H9 (cell line): ENCODE measurements around the gene NDUFB10. TPM values are rescaled to one million over a fixed set of nuclear protein-coding genes. Genes with fewer than 3 reads are reported as not detected.

Source experiments
- DNase-seq: peaks from one replicate; pipeline ENCODE4 v3.0.0-alpha.2; 2017
- H2AFZ ChIP-seq: one replicate; pipeline ENCODE4 v1.6.1; 2013; ENCODE audit warnings: mild to moderate bottlenecking, low read length, control low read depth, moderate library complexity
- H2AK5ac ChIP-seq: 2 replicates; pipeline ENCODE4 v1.6.1; 2013; ENCODE audit warnings: low read length, control low read depth, mixed read lengths; ENCODE audit not compliant: insufficient read length
- H2BK120ac ChIP-seq: one replicate; pipeline ENCODE4 v1.6.1; 2013; ENCODE audit warnings: low read depth, mild to moderate bottlenecking, low read length, control low read depth, inconsistent platforms; ENCODE audit not compliant: poor library complexity, severe bottlenecking
- H2BK12ac ChIP-seq: 2 replicates; pipeline ENCODE4 v1.6.1; 2013; ENCODE audit warnings: low read length, control low read depth, mixed read lengths, low read depth; ENCODE audit not compliant: insufficient read length
- H2BK15ac ChIP-seq: 2 replicates; pipeline ENCODE4 v1.6.1; 2013; ENCODE audit warnings: low read depth, low read length, control low read depth
- H2BK20ac ChIP-seq: one replicate; pipeline ENCODE4 v1.6.1; 2013; ENCODE audit warnings: low read depth, mild to moderate bottlenecking, low read length, control low read depth, inconsistent platforms; ENCODE audit not compliant: poor library complexity, severe bottlenecking
- H2BK5ac ChIP-seq: 2 replicates; pipeline ENCODE4 v1.6.1; 2013; ENCODE audit warnings: low read length, control low read depth, mixed read lengths; ENCODE audit not compliant: insufficient read length
- H3K14ac ChIP-seq: 2 replicates; pipeline ENCODE4 v1.6.1; 2013; ENCODE audit warnings: low read length, control low read depth; ENCODE audit not compliant: insufficient read depth
- H3K18ac ChIP-seq: 2 replicates; pipeline ENCODE4 v1.6.1; 2013; ENCODE audit warnings: low read depth, mild to moderate bottlenecking, mixed read lengths, low read length, control low read depth; ENCODE audit not compliant: insufficient read length
- H3K23ac ChIP-seq: 2 replicates; pipeline ENCODE4 v1.6.1; 2013; ENCODE audit warnings: low read length, control low read depth, mixed read lengths, low read depth; ENCODE audit not compliant: insufficient read length
- H3K23me2 ChIP-seq: 2 replicates; pipeline ENCODE4 v1.6.1; 2013; ENCODE audit warnings: low read depth, mild to moderate bottlenecking, mixed read lengths, low read length, control low read depth; ENCODE audit not compliant: insufficient read length, poor library complexity, severe bottlenecking
- H3K27ac ChIP-seq: 2 replicates; pipeline ENCODE4 v1.5.1; 2013; ENCODE audit warnings: low read length, control low read depth, mixed read lengths, low read depth; ENCODE audit not compliant: insufficient read length
- H3K27me3 ChIP-seq: 2 replicates; pipeline ENCODE4 v1.6.1; 2013; ENCODE audit warnings: low read length, control low read depth, inconsistent platforms; ENCODE audit not compliant: insufficient read depth
- H3K4ac ChIP-seq: 2 replicates; pipeline ENCODE4 v1.6.1; 2013; ENCODE audit warnings: low read depth, mild to moderate bottlenecking, control low read depth, inconsistent platforms, low read length, moderate library complexity
- H3K4me1 ChIP-seq: 2 replicates; pipeline ENCODE4 v1.6.1; 2013; ENCODE audit warnings: low read length, control low read depth, inconsistent platforms; ENCODE audit not compliant: insufficient read depth
- H3K4me2 ChIP-seq: 2 replicates; pipeline ENCODE4 v1.6.1; 2013; ENCODE audit warnings: low read length, control low read depth, mixed read lengths; ENCODE audit not compliant: insufficient read length, insufficient read depth
- H3K56ac ChIP-seq: 2 replicates; pipeline ENCODE4 v1.6.1; 2013; ENCODE audit warnings: low read depth, mild to moderate bottlenecking, mixed read lengths, low read length, control low read depth; ENCODE audit not compliant: insufficient read length
- H3K79me1 ChIP-seq: 2 replicates; pipeline ENCODE4 v1.6.1; 2013; ENCODE audit warnings: low read depth, mild to moderate bottlenecking, moderate library complexity, low read length, control low read depth, inconsistent platforms; ENCODE audit not compliant: insufficient read depth, poor library complexity, severe bottlenecking
- H3K79me2 ChIP-seq: 2 replicates; pipeline ENCODE4 v1.6.1; 2013; ENCODE audit warnings: low read length, control low read depth, inconsistent platforms; ENCODE audit not compliant: insufficient read depth
- H3K9ac ChIP-seq: 2 replicates; pipeline ENCODE4 v1.6.1; 2013; ENCODE audit warnings: low read length, control low read depth, mixed read lengths; ENCODE audit not compliant: insufficient read length; ENCODE audit errors: extremely low read depth
- H3K9me3 ChIP-seq: one replicate; pipeline ENCODE4 v1.6.1; 2013; ENCODE audit warnings: low read depth, low read length, inconsistent platforms; ENCODE audit not compliant: control insufficient read depth
- H3T11ph ChIP-seq: one replicate; pipeline ENCODE4 v1.6.1; 2013; ENCODE audit warnings: mild to moderate bottlenecking, low read length, control low read depth, inconsistent platforms
- H4K20me1 ChIP-seq: one replicate; pipeline ENCODE4 v1.6.1; 2013; ENCODE audit not compliant: control insufficient read depth, insufficient read length, insufficient read depth
- H4K5ac ChIP-seq: 2 replicates; pipeline ENCODE4 v1.6.1; 2013; ENCODE audit warnings: low read depth, mild to moderate bottlenecking, mixed read lengths, low read length, control low read depth; ENCODE audit not compliant: insufficient read length
- H4K8ac ChIP-seq: replicated peaks from 2 replicates; pipeline ENCODE4 v1.6.1; 2013; ENCODE audit warnings: low read length, control low read depth, mixed read lengths, low read depth; ENCODE audit not compliant: insufficient read length
- H4K91ac ChIP-seq: 2 replicates; pipeline ENCODE4 v1.6.1; 2013; ENCODE audit warnings: low read depth, mild to moderate bottlenecking, moderate library complexity, mixed read lengths, low read length, control low read depth; ENCODE audit not compliant: insufficient read length
- H3K27ac Mint-ChIP-seq, 3 experiments: 2 replicates in 2 of 3; 3 replicates in 1 of 3; pipeline ENCODE4 v1.8.0; 2020 to 2021; ENCODE audit warnings: mixed read lengths in 3 of 3, mild to moderate bottlenecking in 1 of 3, moderate library complexity in 1 of 3
- H3K27me3 Mint-ChIP-seq: 2 replicates; pipeline ENCODE4 v1.8.0; 2021; ENCODE audit warnings: low read depth, mild to moderate bottlenecking, moderate library complexity, mixed read lengths
- H3K36me3 Mint-ChIP-seq, 3 experiments: 2 replicates in 2 of 3; 3 replicates in 1 of 3; pipeline ENCODE4 v1.8.0; 2020 to 2021; ENCODE audit warnings: low read depth in 3 of 3, mixed read lengths in 3 of 3; ENCODE audit not compliant: insufficient read depth in 1 of 3
- H3K4me1 Mint-ChIP-seq, 2 experiments: 2 replicates each; pipeline ENCODE4 v1.8.0; 2020; ENCODE audit warnings: mixed read lengths in 2 of 2
- H3K4me3 Mint-ChIP-seq, 2 experiments: 2 replicates in 1 of 2; 3 replicates in 1 of 2; pipeline ENCODE4 v1.8.0; 2020 to 2021; ENCODE audit warnings: mild to moderate bottlenecking in 2 of 2, mixed read lengths in 2 of 2, moderate library complexity in 1 of 2
- H3K9me3 Mint-ChIP-seq, 2 experiments: 2 replicates in 1 of 2; 3 replicates in 1 of 2; pipeline ENCODE4 v1.8.0; 2020; ENCODE audit warnings: mild to moderate bottlenecking in 2 of 2, mixed read lengths in 2 of 2, moderate library complexity in 1 of 2
- WGBS: extraction: QIAGEN DNeasy Blood & Tissue Kit; methylation state at CpG from one replicate; pipeline ENCODE4 v1.1.7; 2013; ENCODE audit warnings: missing lambda C conversion rate, low lambda C conversion rate, mixed read lengths; ENCODE audit not compliant: insufficient read length; ENCODE audit errors: extremely low coverage; 5-methylcytosine and 5-hydroxymethylcytosine counted together
- total RNA-seq: library from RNA; stranded (reverse); gene quantifications from 2 replicates; pipeline ENCODE4 v1.2.1, GENCODE V29; 2021
- TF ChIP-seq, protein P1 (sequence below): fragments of 200-600 bp; sonication (generic); conservative IDR thresholded peaks from 3 replicates; pipeline ENCODE4 v1.8.0; 2021; ENCODE audit warnings: antibody characterized with exemption, mild to moderate bottlenecking

The NDUFB10 gene
- total RNA-seq, 1 experiment from 2014 or later = 191 TPM

DNA sequence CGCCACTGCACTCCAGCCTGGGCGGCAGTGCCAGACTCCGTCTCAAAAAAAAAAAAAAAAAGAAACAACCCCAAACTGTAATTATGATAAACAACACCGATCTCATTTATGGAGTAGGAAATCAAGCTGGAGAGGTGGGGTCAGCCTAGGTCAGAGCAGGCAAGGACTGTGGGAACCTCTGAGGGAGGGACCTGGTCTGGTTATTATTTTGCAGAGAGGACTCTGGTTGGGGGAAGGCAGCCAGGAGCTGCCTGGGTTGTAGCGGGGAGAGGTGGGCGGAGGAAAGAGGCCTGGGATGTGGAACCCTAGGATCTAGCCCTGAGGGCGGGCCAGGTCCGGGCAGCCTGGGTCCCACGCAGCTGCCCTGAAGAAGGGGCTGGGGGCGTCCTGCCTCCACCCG lies 30.2 kb upstream of the NDUFB10 start:
- Histone ChIP-seq H2BK5ac (no peak overlapping the region), H2AK5ac (no peak overlapping the region), H3K79me1 (no peaks in the 10 kb centered on the region), H4K8ac (no peak overlapping the region), H3T11ph (no peak overlapping the region), H4K91ac (no peak overlapping the region), H2BK120ac (no peak overlapping the region), H3K14ac (no peak overlapping the region), H2AFZ (no peak overlapping the region), H3K27ac (no peak overlapping the region), H2BK15ac (no peak overlapping the region), H3K9me3 (no peaks in the 10 kb centered on the region), H3K79me2 (no peaks in the 10 kb centered on the region), H3K18ac (no peak overlapping the region), H4K5ac (no peak overlapping the region), H3K4ac (no peak overlapping the region), H3K23me2 (peaks cover 3% of the 10 kb centered on the region), H3K9ac (no peak overlapping the region), H2BK12ac (no peak overlapping the region), H3K56ac (no peak overlapping the region), H3K27me3 (no peaks in the 10 kb centered on the region; the same call in 1 of the 2 replicates), H4K20me1 (no peaks in the 10 kb centered on the region), H3K4me1 (no peaks in the 10 kb centered on the region), H2BK20ac (no peak overlapping the region), H3K23ac (no peak overlapping the region), H3K4me2 (peak overlapping the region; percentile 49)
- no peaks in the 10 kb centered on the region for H3K36me3 Mint-ChIP-seq
- TF ChIP-seq, protein P1, sequence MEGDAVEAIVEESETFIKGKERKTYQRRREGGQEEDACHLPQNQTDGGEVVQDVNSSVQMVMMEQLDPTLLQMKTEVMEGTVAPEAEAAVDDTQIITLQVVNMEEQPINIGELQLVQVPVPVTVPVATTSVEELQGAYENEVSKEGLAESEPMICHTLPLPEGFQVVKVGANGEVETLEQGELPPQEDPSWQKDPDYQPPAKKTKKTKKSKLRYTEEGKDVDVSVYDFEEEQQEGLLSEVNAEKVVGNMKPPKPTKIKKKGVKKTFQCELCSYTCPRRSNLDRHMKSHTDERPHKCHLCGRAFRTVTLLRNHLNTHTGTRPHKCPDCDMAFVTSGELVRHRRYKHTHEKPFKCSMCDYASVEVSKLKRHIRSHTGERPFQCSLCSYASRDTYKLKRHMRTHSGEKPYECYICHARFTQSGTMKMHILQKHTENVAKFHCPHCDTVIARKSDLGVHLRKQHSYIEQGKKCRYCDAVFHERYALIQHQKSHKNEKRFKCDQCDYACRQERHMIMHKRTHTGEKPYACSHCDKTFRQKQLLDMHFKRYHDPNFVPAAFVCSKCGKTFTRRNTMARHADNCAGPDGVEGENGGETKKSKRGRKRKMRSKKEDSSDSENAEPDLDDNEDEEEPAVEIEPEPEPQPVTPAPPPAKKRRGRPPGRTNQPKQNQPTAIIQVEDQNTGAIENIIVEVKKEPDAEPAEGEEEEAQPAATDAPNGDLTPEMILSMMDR = no peak
- peaks cover 2 to 21% of the 10 kb centered on the region in 2 experiments for H3K4me1 Mint-ChIP-seq
- H3K9me3 Mint-ChIP-seq = peaks cover 0 to 3% of the 10 kb centered on the region in 2 experiments; a peak in 1 of 5 replicates
- WGBS = no CpG with 5 or more reads among the region's 11 CpGs
- no peak overlapping the region for H3K27ac Mint-ChIP-seq
- H3K27me3 Mint-ChIP-seq = peaks cover 39% of the 10 kb centered on the region
- H3K4me3 Mint-ChIP-seq = peak overlapping the region; percentile 56 to 77
- DNase-seq = no peak
